Stimulated activated CD4-positive, alpha-beta T cell treated with anti-CD3 and anti-CD28 coated beads, Interleukin-2, amount 100 ng/mL, for 24 hours (primary cell): ENCODE results near the gene MELTF.

ENCODE experiments used
- DNase-seq, 2 donors: peaks; one replicate each; pipeline ENCODE4 v3.0.0-alpha.2; 2020

MELTF gene

DNA sequence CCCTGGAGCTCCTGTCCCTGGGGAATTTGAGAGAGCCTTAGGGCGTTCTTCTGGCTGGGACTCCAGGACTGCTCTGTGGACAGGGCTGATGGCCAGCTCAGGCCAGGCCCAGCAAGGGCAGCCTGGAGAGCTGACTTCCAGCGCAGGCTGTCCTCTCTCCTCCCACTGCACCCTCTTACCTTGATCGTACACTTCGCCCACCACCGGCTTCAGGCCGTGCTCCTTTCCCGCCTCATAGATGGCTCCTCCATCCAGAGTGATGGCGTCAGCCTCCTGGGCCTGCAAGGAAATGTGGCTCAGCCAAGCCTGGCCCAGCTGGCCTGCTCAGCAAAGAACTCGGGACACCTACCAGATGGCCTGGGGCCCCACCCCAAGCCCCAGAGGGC, 3.1 kb downstream of the MELTF start:
- no peak for DNase-seq

- no peak for DNase-seq
Measured at GRCh38 chr3:197025736-197026480, 3.7 kb downstream of the MELTF start.

DNA sequence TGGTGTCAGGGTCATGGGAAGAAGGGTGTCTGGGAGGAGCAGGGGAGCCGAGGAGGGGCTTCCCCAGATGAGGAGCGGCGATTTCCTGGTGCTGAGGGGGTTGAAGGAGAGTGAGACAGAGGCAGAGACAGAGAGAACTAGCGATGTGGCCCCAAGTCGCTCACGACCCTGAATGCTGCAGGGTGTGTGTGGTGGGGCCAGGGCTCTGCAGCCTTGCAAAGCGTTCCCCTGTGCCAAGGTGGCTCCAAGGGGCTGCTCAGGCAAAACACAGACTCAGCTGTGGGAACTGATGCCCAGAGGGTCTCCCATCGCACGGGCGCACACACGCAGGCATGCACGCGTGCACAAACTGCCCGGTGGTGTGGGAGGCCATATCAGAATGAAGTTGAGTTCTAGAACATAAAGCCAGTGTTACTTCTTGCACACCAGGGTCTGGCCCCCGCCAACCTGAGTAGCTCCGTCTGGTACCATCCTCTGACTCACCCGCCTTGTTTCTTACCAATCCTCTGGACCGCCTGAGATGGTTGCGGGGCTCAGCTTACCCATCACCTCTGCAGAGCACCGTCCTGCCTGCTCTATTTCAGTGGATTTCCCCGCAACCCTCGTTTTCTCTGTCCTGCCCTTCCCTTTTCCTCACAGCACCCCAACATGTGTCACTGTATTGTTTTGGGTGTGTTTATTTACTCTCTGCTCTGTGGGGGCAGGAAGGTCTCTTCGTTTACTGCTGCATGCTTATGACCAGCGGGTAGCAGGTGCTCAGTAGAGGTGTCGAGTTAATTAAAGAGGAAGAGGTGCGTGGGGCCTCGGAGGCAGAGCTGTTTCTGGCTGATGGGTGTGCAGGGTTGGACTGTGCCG, 4.5 kb downstream of the MELTF start:
- no peak for DNase-seq

DNA sequence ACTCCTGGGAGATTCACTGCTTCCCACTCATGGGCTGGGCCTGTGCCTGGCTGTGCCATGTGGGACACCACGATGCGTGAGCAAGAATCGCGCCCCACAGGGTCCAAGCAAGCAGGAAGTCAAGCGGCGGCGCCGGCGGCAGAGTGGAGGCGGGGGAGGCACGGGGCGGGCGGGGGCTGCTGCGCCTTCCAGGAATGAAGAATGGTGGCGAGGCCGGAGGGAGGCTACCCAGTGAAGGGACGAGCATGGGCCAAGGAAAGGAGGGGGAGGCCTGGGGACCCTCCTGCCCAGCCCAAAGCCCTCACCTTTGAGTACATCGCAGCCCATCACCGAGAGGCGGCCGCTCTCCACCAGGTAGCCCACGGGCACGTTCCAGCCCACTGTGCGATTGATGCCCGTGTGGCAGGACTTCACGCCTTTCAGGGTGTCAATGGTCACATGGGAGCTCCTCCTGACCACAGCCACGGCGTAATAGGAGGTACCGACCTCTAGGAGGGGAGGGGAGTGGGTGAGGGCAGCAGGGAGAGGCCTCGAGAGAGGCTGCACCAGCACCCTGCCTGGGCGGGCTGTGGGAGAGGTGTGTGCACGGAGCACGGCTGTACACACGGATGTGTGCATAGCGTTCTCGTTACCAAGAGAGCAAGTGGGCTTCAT, 5.5 kb downstream of the MELTF start:
- no peak for DNase-seq

GRCh38 chr3:197023241-197023997, 6.2 kb downstream of the MELTF start:
- DNase-seq: no peak

DNA sequence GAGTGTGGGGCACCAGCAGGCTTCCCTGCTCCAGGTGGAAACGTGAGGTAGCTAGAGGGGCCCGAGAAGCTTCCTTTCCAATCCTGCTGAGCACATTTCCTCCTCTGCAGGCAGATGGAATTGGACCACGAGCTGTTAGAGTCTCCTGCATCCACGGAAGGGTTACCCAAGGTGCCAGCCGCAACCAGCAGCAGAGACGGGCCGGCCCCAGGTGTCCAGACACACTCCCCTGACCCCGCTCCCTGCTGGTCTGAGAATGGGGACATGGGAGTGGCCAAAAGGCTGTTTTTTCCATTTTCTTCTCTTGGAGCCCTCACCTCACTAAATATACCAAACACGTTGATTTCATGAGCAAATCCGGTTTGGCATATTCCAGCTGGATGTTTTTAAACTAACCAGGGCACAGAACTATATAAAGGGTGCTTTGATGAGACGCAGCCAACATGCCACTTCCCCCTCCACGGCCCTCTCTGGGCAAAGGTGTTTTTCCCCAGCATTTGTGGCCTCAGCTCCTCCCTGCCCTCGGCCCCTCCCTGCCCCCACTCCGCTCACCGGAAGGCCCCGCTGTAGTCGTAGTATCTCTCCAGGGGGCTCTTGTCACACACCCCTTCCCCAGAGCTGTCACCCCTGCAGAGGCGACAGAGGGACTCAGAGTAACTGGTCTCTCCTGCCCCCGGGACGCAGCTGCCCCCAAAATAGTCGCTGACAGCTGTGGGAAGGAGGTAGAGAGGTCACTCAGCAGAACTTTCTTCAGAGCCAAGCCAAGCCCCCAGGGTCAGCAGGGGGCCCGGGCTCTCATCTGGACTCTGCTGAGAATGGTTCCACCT, 7.0 kb downstream of the MELTF start:
- DNase-seq: no peak

- DNase-seq: no peak
Measured at GRCh38 chr3:197021729-197022404, 7.8 kb downstream of the MELTF start.

- DNase-seq: peak in 1 of 2 donors; percentile 6
Measured at GRCh38 chr3:197021231-197021630, 8.4 kb downstream of the MELTF start.

DNA sequence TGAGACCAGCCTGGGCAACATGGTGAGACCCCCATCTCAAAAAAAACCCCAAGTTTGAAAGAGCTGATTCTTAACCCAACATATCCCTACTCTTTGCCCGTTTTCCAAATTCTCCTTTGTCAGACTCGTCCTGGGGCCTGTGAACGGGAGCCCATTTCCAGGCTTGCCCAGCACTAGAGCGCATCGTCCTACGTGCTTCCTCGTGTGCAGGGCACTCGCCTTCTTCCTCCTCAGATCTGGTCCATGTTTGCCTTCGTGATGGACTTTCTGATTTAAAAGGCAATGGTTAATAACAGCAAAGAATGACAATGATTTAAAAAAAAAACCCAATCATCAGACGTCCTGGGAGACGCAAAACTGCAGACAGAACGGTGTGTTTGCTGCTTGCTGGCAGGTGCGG, 10.1 kb downstream of the MELTF start:
- DNase-seq: no peak

DNA sequence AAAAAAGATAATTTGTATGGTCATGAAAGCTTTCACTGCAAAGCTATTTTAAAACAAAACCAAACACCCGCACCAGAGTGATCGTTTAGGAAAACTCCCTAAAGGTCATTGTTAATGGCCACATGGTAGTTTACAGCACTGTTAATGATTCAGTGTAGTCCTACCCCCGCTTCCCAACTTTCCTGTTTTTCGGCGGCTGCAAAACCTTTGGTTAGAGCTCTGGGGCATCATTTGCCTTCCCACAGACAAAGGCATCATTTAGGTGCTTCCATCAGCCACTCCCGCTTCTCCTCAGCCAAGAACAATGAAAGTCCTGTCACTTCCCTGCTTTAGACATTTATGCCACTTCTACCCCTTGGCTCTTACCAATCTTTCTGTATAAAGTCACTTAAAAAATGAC, 10.6 kb downstream of the MELTF start:
- no peak for DNase-seq

DNA sequence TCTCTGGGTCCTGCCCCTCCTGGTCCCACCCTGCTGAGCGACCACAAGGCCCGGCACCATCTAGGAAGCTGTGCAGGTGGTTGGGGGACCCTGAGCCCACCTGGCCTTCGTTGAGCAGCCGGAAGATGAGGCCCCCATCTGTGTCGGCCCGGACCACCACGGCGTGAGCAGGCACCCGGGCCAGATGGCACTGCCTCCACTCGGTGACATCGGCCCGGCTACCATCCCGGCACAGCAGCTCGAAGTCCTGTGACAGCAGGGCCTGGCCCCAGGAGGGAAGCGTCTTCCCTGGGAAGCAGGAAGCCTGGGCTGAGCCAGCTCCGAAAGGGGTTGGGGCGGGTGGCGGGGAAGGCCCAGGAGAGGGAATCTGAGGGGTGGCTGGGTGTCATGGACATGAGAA, 12.6 kb downstream of the MELTF start:
- DNase-seq: no peak

- DNase-seq: no peak
Measured at GRCh38 chr3:197015790-197016736, 13.6 kb downstream of the MELTF start.

GRCh38 chr3:197014942-197015575, 14.6 kb downstream of the MELTF start:
- no peak for DNase-seq

DNA sequence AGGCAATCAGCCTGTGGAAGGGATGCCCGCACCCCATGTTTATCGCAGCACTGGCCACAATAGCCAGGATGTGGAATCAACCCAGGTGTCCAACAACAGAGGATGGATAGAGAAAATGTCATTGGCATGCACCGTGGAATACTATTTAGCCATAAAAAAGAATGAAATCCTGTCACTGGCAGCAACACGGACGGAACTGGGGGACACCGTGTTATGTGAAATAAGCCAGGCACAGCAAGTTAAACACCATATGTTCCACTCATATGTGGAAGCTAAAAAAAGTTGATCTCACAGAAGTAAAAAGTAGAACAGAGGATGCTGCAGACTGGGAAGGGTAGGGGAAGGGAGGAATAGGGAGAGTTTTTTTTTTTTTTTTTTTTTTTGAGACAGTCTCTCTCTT, 15.6 kb downstream of the MELTF start:
- no peak for DNase-seq

- DNase-seq: no peak
Measured at GRCh38 chr3:197012540-197012883, 17.1 kb downstream of the MELTF start.

GRCh38 chr3:197011780-197012539, 17.7 kb downstream of the MELTF start:
- no peak for DNase-seq

DNA sequence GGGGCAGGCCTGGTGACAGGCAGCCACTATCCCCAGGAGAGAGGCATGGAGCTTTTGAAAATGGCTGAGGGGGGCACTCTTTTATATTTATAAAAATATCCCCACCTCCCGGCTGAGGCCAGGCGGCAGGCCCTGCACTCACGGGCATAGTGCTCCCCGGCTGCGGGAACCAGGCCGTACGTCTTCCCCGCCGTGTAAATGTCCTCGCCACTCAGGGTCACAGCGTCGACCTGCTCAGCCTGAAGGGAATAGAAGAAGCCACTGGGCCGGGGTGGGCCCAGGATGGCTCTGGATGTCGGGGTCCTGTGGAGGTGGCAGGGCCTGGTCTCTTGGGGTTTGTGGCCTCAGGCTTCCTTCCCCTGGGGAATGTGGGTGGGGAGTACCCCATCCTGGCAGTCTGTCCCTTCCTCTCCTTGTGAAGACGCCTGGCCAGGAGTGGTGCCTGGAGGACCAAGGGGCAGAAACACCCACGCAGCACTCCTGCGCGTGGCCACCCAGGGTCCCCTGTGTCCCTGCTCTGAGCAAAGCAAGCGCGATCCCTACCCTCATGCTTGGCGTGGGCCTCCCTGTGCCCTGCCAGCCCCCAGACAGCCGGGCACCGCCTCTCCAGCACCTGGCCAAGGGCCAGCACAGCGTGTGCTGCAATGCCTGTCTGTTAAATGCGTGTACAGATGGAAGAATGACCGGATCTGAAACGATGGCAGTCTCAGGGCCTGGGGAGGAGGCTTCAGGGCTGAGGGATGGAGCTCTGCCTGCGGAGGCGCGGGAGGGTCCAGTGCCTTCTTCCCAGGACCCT, 18.9 kb downstream of the MELTF start:
- no peak for DNase-seq

DNA sequence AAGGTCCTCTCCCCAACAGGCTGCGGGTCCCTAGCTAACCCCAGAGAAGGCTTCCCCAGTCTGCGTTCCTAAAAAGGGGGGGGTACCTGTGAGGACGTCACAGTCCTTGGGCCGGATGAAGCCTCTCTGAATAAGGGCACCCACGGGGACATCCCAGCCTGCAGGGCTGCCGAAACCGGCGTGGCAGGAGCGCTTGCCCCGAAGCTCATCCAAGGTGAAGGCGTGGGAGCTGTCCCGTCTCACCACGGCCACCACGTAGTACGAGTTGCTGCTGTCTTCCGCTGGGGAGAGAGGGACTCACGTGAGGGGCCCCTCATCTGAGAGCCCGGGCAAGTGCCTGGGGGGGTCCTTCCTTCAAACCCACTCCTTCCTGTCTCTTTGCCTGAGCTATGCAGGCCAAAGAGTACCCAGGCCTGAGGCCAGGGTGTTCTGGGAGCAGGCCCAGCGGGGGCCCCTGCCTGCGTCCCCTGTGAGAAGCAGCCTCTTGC, 20.0 kb downstream of the MELTF start:
- DNase-seq: no peak
